Activated CD4-positive, alpha-beta T cell treated with anti-CD3 and anti-CD28 coated beads, Interleukin-2, amount 50 U/mL, for 1 hour (primary cell): ENCODE measurements around the gene KRTAP12-2.
"Not testable (repeated sequence)": the region's sequence is repeated elsewhere in the genome, so short reads cannot be mapped to it uniquely, and the experiment has no call there.

Experiments used
- DNase-seq: peaks from one replicate; pipeline ENCODE4 v3.0.0-alpha.2; 2020

The KRTAP12-2 gene

GRCh38 chr21:44702111-44702972, 35.6 kb upstream of the KRTAP12-2 start:
- no peak for DNase-seq

- no peak for DNase-seq
Observed at GRCh38 chr21:44701541-44701940, 34.8 kb upstream of the KRTAP12-2 start.

GRCh38 chr21:44701023-44701400, 34.3 kb upstream of the KRTAP12-2 start:
- no peak for DNase-seq

- no peak for DNase-seq
Observed at GRCh38 chr21:44700101-44701022, 33.6 kb upstream of the KRTAP12-2 start.

GRCh38 chr21:44699502-44700001, 32.8 kb upstream of the KRTAP12-2 start:
- no peak for DNase-seq

- DNase-seq, result no peak
Observed at GRCh38 chr21:44697811-44698734, 31.3 kb upstream of the KRTAP12-2 start.

GRCh38 chr21:44697172-44697810, 30.6 kb upstream of the KRTAP12-2 start, which contains the start of gene KRTAP10-12:
Gene KRTAP10-12, plus strand, starts transcription at chr21:44697172. Its CDS starts 30 bp downstream, at chr21:44697202.
- not testable (repeated sequence) for DNase-seq

GRCh38 chr21:44696572-44696971, 29.8 kb upstream of the KRTAP12-2 start:
- DNase-seq, result no peak

- DNase-seq, result no peak
Observed at GRCh38 chr21:44695641-44696040, 28.9 kb upstream of the KRTAP12-2 start.

GRCh38 chr21:44695184-44695583, 28.5 kb upstream of the KRTAP12-2 start:
- DNase-seq, result no peak

- DNase-seq, result no peak
Observed at GRCh38 chr21:44694776-44695175, 28.0 kb upstream of the KRTAP12-2 start.

GRCh38 chr21:44692798-44693512, 26.2 kb upstream of the KRTAP12-2 start:
- no peak for DNase-seq

- no peak for DNase-seq
Observed at GRCh38 chr21:44691686-44692085, 25.0 kb upstream of the KRTAP12-2 start.

GRCh38 chr21:44689740-44690139, 23.0 kb upstream of the KRTAP12-2 start:
- DNase-seq, result not testable (repeated sequence)

- no peak for DNase-seq
Observed at GRCh38 chr21:44687671-44688070, 20.9 kb upstream of the KRTAP12-2 start.

GRCh38 chr21:44686843-44687561, 20.3 kb upstream of the KRTAP12-2 start:
- no peak for DNase-seq

- DNase-seq, result no peak
Observed at GRCh38 chr21:44686000-44686781, 19.5 kb upstream of the KRTAP12-2 start.

- not testable (repeated sequence) for DNase-seq
Observed at GRCh38 chr21:44685050-44685449, 18.3 kb upstream of the KRTAP12-2 start.

- DNase-seq, result no peak
Observed at GRCh38 chr21:44684483-44684882, 17.8 kb upstream of the KRTAP12-2 start.
